ENCODE results near the gene ZNF33B. TPM values are rescaled to one million over a fixed set of nuclear protein-coding genes. Genes with fewer than 3 reads are reported as not detected.

The ZNF33B gene
- total and polyA plus RNA-seq, 7 donors = 12.1 to 21.9 (median 14.8) TPM

DNA sequence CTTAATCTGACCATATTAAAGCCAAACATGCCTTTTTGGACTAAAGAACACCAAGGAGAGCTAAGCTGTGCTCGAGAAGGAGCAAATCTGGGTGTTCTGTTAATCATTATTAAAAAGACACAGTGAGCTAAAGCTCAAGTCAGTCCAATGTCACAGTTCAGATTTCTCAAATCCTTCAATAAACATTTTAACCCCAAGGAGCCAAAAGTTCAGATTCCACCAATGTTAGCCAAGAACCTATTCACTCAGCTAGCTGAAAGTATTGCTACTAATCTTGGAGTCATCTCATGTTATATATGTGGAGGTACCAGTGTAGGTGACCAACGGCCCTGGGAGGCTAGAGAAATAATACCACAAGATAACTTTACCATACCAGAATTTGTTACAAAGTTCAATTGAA lies 14.5 kb upstream of the ZNF33B start:
- H3K4me3 ChIP-seq = no peak overlapping the region
- H3K27ac ChIP-seq = no peak overlapping the region
- 20 to 59% methylated on average over 2 of the region's 2 CpGs for WGBS, 2 donors
- TF ChIP-seq EP300 (IDR thresholded peaks at IDR 0.05) = no peak
- TF ChIP-seq POLR2AphosphoS5 (IDR thresholded peaks at IDR 0.05) = no peak
- TF ChIP-seq POLR2A (IDR thresholded peaks at IDR 0.05) = no peak
- TF ChIP-seq, protein P1, sequence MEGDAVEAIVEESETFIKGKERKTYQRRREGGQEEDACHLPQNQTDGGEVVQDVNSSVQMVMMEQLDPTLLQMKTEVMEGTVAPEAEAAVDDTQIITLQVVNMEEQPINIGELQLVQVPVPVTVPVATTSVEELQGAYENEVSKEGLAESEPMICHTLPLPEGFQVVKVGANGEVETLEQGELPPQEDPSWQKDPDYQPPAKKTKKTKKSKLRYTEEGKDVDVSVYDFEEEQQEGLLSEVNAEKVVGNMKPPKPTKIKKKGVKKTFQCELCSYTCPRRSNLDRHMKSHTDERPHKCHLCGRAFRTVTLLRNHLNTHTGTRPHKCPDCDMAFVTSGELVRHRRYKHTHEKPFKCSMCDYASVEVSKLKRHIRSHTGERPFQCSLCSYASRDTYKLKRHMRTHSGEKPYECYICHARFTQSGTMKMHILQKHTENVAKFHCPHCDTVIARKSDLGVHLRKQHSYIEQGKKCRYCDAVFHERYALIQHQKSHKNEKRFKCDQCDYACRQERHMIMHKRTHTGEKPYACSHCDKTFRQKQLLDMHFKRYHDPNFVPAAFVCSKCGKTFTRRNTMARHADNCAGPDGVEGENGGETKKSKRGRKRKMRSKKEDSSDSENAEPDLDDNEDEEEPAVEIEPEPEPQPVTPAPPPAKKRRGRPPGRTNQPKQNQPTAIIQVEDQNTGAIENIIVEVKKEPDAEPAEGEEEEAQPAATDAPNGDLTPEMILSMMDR (IDR thresholded peaks at IDR 0.05) = no peak
- H3K27me3 ChIP-seq = no peaks in the 10 kb centered on the region
- intact Hi-C loops (cut with DNase I) = no loop called here
- no peaks in the 10 kb centered on the region for H3K36me3 ChIP-seq
- no peaks in the 10 kb centered on the region for H3K4me1 ChIP-seq
- no peaks in the 10 kb centered on the region for H3K9me3 ChIP-seq
- no peak for DNase-seq

DNA sequence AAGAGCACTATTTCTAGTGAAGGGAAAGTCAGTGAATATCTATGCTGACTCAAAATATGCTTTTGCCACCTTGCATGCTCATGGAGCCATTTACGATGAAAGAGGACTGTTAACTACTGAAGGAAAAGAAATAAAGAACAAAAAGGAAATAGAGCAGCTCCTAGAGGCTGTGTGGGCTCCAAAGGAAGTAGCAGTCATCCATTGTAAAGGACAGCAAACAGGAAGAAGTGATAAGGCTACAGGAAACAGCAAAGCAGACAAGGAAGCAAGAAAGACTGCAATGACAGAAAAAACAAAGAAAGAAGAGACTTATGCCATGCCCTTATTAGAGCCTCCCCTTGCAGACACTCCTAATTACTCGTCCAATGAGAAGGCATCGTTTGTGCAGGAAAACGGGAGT lies 12.0 kb upstream of the ZNF33B start:
- intact Hi-C loops (cut with DNase I) = no loop called here
- H3K36me3 ChIP-seq = no peaks in the 10 kb centered on the region
- DNase-seq = no peak
- no peak overlapping the region for H3K27ac ChIP-seq
- H3K9me3 ChIP-seq = no peaks in the 10 kb centered on the region
- no peaks in the 10 kb centered on the region for H3K27me3 ChIP-seq
- no peaks in the 10 kb centered on the region for H3K4me1 ChIP-seq
- TF ChIP-seq, protein P1 (IDR thresholded peaks at IDR 0.05) = no peak
- TF ChIP-seq POLR2AphosphoS5 (IDR thresholded peaks at IDR 0.05) = no peak
- TF ChIP-seq EP300 (IDR thresholded peaks at IDR 0.05) = no peak
- no peak for TF ChIP-seq POLR2A (IDR thresholded peaks at IDR 0.05)
- WGBS, 2 donors = 74 to 89% methylated on average over 4 of the region's 4 CpGs
- H3K4me3 ChIP-seq = no peak overlapping the region

DNA sequence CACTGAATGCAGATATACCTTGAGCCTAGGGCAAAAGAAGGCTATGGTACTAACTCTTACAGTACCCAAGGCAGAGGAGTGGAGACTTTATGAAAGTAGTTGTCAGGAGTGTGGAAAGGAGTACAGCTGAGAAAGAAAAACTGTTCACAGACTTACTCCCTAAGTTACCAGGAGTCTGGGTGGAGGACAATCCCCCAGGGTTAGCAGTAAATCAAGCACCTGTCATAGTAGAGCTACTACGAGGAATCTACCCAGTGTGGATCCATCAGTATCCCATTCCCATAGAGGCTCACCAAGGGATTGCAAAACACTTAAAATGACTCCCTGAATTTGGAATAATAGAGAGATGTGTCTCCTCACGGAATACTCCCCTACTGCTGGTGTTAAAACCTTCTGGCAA lies 10.1 kb upstream of the ZNF33B start:
- H3K9me3 ChIP-seq = no peaks in the 10 kb centered on the region
- no peak overlapping the region for H3K4me3 ChIP-seq
- no peaks in the 10 kb centered on the region for H3K36me3 ChIP-seq
- no peaks in the 10 kb centered on the region for H3K4me1 ChIP-seq
- TF ChIP-seq EP300 (IDR thresholded peaks at IDR 0.05) (no peak), POLR2AphosphoS5 (IDR thresholded peaks at IDR 0.05) (no peak), POLR2A (IDR thresholded peaks at IDR 0.05) (no peak)
- TF ChIP-seq, protein P1 (IDR thresholded peaks at IDR 0.05) = no peak
- no peak overlapping the region for H3K27ac ChIP-seq
- WGBS, 2 donors = 85 to 92% methylated on average over 2 of the region's 2 CpGs
- intact Hi-C loops (cut with DNase I) = no loop called here
- DNase-seq = no peak
- H3K27me3 ChIP-seq = no peaks in the 10 kb centered on the region

DNA sequence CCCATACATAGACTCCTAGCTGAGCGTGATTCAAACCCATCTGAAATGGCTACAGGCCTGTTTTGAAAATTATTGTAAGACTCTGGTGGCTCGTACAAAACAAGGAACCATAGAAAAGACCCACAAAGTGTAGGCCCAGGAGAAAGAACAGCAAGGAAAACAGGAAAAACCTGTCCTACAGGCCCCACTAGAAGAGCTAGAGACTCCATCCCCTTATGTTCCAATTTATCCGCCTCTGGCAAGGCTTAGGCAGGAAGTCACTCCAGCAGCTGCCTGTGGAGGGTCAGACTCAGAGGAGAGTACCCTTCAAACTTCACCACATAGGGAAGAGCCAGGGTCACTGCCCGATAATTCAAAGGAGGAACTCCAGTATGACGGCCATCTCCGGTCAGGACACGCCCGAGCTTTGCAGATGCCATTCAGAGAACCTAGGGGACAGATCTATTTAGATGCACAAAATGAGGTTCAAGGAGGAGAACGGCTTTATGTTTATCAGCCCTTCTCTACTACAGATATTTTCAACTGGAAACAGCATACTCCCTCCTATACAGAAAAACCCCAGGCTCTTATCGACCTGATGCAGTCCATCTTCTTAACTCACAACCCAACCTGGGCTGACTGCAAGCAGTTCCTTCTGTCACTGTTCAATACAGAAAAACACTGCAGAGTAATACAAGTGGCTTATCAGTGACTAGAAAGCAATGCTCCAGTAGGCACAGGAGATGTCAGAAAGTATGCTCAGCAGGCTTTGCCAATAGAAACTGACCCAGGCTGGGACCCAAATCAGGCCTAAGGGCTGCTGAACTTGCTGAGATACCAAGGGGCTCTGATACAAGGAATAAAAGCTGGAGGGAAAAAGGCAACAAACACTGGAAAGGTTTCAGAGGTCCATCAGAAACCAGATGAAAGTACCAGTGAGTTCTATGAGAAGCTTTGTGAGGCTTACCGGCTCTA lies 8.6 kb upstream of the ZNF33B start:
- intact Hi-C loops (cut with DNase I) = no loop called here
- Histone ChIP-seq H3K27me3 (no peaks in the 10 kb centered on the region), H3K27ac (no peak overlapping the region), H3K9me3 (no peaks in the 10 kb centered on the region), H3K36me3 (no peaks in the 10 kb centered on the region), H3K4me3 (no peak overlapping the region), H3K4me1 (no peaks in the 10 kb centered on the region)
- TF ChIP-seq EP300 (IDR thresholded peaks at IDR 0.05) = no peak
- TF ChIP-seq POLR2AphosphoS5 (IDR thresholded peaks at IDR 0.05) = no peak
- TF ChIP-seq, protein P1 (IDR thresholded peaks at IDR 0.05) = no peak
- TF ChIP-seq POLR2A (IDR thresholded peaks at IDR 0.05) = no peak
- DNase-seq = no peak
- WGBS, 2 donors = 59 to 84% methylated on average over 11 of the region's 11 CpGs
